HG03103 (cell line): ENCODE results near the gene MRPS6.

Source experiments
- ATAC-seq: cut with Tn5 transposase; IDR thresholded peaks from one replicate; pipeline ENCODE4 v1.9.1; 2021; ENCODE audit warnings: low read depth; ENCODE audit not compliant: unreplicated experiment

The MRPS6 gene

DNA sequence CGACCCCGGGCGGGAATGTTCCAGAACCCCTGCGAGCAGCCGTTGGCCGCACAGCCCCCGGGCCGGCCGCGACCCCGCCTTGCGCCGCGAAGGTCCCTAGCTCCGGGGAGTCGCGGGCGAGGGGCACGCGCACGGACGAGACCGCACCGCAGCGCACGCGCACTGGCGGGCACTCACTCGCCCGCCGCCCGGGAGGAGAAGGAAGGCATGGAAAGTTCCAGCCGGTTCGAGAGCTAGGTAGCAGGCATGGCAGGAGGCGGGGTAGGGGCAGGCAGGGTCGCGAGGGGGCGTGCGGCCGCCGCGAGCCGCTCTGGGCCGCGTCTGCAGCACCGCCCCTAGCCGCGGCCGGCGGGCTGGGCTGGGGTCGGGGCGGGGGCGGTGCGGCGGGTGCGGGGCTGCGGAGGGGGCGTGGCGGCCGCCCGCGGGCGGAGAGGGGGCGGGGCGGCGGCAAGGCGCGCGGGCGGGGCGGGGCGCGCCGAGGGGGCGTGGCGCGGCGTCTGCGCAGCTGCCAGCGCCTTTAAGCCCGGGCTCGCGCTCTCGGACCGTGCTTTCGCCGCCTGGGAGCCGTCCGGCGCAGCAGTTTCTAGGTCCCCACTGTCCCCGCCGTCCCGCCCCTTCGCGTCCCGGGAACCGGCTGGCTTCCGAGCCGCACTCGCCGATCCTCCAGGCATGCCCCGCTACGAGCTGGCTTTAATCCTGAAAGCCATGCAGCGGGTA, at the start of gene MRPS6, which contains the start of gene SLC5A3:
MRPS6 (plus strand) TSS at position 547 of the 717 bp plus-strand sequence; CDS start at position 670, 123 bp downstream.
SLC5A3 (plus strand) TSS at position 547 of the 717 bp plus-strand sequence. CDS start 21,621 bp downstream, outside the sequence.
- ATAC-seq, result peak; percentile 55

DNA sequence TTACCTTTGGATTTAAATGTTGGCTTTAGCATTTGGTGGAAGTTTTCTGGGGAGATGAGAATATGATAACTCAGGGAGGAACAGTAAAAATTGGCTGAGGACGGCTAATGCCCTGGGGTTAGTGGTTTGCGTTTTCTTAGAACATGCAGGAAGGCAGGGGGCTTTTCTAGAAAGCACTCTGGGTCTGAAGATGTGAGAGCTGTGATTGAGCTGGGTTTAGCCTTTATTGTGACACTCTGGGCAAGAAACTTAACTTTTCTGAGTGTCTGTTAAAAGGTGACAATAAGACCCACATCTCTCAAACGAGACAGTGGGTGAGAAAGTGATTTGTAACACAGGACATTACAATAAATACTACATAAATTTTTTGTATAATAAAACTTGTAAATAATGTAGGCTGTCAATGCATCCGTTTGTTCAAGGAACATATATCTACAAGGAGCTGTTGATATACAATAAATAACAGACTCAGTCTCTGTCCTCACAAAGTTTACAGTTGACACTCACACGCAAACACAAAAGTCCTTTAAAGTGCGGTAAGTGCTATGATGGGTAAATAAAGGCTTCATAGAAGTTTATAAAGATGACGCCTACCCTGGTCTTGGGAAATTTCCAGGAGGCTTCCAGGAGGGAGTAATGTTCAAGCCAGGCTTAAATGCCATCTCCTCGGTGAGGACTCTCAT, 49.5 kb upstream of the MRPS6 start:
- ATAC-seq, result no peak

DNA sequence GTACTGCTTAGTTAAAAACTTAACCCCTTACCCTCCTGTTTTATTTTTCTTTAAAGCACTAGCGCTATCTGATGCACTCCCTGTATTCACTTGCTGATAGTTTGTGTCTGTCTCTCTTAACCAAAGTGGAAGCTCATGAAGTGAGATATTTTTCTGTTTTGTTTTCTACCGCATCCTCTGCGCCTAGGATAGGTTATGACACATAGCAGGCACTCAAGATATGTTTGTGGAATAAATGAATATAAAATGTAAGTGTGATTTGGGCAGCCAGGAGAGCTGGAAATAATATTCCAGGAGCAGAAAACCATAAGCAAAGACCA, 49.0 kb upstream of the MRPS6 start:
- ATAC-seq, result no peak

DNA sequence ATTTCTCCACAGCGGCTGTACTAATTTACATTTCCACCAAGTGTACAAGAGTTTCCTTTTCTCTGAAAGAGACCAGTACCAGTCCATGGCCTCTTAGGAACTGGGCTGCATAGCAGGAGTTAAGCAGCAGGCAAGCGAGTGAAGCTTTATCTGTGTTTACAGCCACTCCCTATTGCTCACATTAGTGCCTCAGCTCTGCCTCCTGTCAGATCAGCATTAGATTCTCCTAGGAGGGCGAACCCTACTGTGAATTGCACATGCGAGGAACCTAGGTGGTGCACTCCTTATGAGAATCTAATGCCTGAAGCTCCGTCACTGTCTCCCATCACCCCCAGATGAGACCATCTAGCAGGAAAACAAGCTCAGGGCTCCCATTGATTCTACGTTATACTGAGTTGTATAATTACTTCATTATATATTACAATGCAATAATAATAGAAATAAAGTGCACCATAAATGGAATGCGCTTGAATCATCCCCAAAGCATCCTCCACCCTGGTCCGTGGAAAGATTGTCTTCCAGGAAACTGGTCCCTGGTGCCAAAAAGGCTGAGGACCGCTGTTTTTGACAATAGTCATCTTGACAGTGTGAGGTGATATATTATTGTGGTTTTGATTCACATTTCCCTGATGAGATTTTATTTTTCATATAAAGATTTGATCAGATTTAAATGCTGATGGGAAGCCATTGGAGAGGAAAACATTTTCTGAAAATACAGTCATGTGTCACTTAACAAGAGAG, 45.5 kb upstream of the MRPS6 start:
- ATAC-seq, result no peak

DNA sequence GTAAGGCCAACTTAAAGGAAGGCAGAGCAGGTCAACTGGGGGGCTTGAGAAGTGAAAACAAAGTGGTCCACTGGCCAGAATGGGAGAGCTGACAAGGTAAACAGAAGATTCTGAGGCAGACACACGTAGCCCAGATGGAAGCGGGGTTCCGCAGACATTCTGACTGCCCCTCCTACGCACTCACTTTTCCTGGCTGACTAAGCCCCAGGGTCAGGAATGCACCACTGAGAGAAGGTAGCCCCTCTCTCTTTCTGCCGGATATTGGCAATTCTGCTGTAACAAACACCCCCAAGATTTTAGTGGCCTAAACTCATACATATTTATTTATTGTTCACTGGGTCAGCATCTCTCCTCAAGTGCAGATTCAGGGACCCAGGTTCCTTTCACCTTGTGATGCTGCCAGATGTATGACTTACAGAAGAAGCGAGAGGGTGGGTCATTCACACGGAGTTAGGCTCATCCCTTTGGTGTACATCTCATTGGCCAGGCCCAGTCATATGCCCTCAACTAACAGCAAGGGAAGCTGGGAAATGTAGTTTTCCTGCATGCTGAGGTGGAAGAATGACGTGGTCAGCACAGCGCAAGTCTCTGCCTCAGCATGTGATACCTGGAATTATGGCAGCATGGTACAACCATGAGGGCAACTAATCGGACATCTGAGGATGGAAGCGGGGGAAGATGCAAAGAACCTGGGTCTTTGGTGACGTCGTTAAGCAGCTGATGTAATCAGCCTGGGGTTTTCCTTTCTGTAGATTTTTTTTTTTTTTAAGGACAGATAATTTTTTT, 43.4 kb upstream of the MRPS6 start:
- peak; percentile 96 for ATAC-seq

DNA sequence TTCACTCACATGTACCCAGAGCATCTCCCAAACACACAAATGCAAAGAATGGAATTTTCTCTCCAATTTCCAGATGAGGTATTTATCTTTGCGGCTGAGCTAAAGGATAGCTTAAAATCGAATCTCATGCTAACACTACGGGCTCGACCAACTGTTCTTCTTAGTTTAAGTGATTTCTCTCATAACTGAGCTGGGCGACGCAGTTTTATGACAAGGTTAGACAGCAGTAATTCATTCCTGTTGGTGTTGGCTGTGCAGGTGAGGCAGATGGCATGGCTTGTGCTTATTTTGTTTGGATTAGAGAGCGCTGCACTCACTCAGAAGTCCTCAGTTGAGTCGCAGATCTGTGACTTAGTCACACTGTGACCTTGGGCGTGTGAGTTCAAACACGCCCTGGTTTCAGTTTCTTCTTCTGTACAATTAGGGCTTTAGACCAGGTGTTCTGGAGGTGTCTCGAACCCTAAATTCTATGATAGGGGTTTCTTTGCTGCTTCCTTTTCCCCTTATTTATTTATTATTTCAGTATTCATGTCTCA, 41.5 kb upstream of the MRPS6 start:
- no peak for ATAC-seq

DNA sequence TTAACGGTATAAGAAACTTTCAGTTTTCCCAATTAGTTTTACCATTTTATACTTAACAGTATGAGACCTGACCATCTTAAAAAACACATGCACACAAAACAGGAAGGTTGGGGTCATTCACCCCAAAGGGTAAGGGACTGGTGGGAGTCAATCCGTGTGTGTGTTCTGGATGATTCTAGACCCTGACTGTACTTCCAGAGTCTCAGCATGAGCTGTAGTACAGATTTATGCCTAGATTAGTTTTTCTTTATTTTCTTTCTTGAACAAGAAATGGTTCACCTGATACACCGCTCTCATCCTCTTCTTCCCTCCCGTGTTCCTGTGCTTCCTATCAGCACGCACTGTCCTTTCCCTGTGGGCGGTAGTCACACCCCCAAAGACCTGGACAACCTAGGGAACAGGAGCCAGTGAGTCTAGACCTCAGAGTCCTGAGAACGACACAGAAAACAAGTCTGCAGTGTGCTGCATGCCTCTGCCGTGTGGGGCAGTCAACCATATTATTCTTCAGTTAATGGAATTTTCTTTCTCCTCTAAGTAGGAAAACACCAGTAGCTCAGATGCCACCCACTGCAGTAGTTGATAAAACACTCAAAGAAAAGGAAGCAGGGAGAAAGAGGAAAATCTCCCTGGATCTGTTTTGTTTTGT, 38.9 kb upstream of the MRPS6 start:
- ATAC-seq, result no peak

DNA sequence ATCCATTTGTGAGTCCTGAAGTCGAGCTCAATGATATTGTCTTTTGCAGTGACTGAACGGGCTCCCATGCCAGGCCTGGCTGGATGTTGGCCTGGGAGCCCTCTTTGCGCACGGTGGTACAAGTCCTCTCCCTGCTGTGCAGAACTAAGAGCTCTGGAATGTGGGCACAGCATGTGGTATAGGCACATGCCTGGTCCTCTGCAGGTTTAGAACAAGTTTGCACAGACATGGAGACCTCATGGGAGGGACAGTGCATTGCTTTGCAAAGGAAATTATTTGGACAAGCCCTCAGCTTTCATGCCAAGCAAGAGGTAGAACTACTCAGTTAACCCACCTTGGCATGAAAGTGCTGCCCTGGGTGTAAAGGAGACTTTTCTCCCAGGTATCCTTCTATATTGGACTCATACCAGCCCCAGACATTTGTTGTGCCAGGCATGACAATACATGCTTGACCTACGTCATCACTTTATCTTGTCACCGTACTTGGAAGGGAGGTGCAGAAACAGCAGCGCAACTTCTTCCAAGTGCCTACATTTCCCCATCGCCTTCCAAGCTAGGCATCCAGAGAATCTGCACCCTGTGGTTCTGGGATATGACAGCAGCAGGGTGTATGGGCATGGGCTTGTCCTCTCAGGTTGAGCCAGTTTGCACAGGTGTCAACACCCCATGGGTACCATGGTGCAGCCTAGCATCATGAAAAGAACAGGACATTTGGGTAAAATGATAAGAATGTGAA, 37.6 kb upstream of the MRPS6 start:
- no peak for ATAC-seq

DNA sequence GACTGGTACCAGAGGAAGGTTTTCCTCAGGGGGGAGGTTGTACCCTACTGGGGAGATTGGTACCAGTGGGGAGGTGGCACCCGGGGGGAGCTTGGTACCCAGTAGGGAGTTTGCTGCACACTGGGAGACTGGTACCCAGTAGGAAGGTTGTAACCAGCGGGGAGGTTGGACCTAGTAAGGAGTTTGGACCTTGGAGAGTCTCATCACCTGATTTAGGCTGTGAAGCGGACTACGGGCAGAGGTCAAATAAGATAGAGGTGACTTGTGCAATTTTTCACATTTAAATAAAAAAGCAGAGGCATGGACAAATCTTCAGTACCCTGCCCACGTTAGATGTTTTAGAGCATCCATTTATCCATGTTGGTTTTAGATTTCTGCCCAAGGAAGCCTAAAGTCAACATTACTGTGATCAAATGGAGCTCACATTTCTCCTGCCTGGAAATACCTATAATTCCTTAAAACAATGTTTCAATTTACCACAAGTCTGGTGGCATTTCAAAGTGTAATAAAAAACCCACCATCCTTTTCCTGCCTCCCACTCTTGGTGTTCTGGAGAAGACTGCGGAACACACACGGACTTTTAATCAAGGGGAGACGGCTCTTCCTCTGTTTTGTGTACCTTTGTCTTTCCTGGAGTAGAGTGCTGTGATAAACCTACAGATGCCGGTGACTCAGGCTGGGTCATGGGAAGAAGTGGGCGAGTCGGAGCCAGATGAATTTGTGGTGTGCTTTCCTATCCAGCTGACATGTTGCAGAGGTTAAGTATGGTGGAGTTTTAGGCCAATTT, 36.2 kb upstream of the MRPS6 start:
- no peak for ATAC-seq

DNA sequence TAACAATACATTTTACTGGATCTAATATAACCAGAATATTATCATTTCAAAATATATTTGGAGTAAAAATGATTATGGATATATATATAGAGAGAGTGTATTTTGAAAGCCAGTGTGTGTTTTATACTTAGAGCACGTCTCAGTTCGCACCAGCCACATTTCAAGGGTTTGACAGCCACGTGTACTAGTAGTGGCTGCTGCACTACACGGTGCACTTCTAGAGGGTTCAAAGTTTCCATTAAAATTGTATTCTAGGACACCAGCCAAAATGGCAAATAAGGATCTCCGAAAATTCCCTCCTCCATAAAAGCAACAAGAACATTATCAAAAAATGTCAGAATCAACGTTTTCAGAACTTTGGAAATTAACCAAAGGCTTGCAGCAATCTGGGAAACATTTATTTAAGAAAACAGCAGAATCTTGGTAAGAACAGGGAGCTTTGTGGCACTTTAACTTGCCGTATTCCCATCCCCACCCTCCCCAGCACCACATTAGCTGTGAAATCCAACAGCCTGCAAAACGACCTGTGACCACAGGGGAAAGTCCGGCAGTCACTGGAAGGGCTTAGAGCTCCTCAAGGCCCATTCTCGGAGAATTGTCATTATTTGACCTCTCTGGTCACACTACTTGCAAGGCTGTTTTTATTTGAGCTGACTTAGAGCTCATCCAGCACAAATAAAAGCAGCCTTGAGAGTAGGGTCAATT, 33.5 kb upstream of the MRPS6 start:
- no peak for ATAC-seq

DNA sequence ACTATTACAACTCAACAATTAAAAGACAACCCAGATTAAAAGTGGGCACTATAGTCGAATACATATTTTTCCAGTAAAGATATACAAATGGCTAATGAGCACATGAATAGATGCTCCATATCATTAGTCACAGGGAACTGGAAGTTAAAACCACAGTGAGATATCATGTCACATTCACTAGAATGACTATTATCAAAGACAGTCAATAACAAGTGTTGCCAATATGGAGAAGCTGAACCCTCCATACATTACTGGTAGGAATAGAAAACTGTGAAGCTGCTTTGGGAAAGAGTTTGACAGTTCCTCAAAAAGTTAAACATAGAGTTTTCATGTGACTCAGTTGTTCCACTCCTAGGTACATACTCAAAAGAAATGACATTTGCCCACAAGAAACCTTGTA, 30.6 kb upstream of the MRPS6 start:
- ATAC-seq, result no peak

DNA sequence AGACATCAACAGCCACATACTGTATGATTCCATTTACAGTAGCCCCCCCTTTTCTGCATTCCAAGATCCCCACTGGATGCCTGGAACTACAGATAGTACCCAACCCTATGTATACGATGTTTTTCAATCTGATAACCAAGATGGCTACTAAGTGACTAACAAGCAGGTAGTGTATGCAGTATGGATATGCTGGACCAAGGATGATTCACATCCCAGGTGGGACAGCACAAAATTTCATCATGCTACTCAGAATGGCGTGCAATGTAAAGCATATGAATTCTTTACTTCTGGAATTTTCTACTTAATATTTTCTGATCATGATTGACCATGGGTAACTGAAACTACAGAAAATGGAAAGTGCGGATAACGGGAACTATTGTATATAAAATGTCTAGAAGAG, 30.0 kb upstream of the MRPS6 start:
- no peak for ATAC-seq

DNA sequence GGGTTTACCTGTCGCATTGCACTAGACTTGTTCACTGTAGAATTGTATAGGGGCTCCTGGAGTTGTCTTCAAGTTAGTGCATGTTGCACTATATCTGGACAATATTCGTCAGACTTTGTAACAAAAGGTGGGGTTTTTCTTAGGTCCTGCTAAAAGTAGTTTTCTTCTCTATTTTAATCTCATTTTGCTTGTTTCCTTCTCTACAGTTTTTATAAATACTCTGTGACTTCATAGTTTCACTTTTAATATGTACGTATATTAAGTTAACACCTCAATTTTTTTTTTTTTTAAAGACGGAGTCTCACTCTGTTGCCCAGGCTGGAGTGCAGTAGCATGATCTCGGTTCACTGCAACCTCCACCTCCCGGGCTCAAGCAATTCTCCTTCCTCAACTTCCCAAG, 26.5 kb upstream of the MRPS6 start:
- ATAC-seq, result no peak

DNA sequence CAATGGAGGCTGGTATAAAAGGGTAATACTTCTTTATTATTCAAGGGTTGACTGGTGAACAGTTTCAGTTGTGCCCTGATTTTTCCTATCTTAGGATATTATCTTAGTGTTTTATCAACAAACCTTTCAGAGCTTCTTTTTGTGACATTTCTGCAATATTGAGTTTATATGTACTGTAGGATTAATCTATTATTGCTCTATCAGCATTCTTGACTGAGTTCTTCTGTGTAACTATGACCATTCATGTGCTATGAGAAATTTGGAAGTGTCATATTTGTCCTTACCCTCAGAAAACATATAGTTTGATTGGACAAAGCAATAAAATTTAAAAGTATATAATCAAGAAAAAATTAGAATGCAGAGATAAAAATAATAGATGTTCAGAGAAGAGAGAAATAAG, 25.5 kb upstream of the MRPS6 start:
- ATAC-seq, result no peak

DNA sequence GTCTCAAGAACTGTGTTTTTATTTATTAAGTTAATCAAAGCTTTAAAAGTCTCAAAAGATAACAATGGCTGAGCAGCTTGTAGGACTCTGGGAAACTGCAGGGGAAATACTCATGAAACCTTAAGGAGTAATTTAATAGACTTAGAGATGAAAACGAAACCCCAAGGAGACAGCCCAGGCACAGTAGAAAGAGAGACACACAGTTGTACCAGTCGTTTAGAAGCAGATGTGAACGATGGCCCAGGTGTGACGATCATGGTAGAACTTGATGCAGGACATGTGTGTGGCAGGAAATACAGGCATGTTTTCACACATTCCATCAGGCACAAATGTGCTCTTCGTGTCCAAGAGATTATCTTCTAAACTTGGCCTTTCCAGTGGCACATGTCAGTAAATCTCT, 21.2 kb upstream of the MRPS6 start:
- no peak for ATAC-seq

DNA sequence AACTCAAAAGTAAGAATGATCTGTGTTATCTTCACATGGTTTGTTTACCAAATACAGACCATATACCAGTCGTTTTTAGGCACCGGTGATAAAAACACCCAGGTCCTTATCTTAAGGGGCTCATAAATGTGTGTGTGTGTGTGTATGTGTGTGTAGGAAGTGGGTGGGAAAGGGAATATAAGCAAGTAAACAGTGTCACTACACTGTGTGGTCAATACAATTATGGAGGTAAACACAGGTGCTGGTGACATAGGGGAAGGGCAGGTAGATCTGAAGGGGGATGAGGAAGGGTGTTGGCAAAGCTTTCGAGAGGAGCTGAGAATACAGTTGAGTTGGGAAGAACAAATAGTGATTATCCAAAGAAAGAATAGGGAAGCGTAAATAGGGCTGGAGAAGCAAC, 19.1 kb upstream of the MRPS6 start:
- no peak for ATAC-seq

DNA sequence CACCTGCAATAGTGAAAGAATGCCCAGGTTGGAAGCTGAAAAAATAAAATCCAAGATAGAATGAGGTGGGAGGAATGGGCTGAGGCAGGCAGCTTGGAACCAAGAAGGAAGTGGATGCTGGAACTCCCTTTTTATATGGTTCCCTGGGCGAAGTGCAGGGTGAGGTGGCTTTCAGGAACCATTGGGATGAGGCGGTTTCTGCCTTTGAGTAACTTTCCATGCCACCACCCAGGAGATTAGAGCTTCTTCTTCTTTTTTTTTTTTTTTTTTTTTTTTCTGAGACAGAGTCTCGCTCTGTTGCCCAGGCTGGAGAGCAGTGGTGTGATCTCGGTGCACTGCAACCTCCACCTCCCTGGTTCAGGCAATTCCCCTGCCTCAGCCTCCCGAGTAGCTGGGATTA, 17.8 kb upstream of the MRPS6 start:
- ATAC-seq, result no peak

DNA sequence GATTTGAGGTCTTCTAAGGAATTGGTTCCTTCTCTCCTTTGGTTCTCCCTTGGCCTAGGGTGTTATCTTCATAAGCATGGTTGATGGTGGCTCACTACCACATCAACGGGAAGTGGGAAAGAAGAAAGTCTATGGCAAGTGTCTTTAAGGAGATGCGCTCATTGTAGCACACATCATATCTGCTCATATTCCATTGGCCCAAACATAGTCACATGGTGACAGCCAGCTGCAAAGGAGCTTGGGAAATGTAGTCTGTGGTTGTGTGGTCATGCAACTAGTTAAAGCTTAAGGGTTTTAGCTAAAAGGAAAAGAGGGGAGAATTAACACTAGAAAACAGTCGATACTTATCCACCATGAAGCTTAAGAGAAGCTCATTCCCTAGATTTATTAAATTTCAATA, 11.4 kb upstream of the MRPS6 start:
- no peak for ATAC-seq
